ENCODE data around the gene SNRNP70.

Gene SNRNP70

DNA sequence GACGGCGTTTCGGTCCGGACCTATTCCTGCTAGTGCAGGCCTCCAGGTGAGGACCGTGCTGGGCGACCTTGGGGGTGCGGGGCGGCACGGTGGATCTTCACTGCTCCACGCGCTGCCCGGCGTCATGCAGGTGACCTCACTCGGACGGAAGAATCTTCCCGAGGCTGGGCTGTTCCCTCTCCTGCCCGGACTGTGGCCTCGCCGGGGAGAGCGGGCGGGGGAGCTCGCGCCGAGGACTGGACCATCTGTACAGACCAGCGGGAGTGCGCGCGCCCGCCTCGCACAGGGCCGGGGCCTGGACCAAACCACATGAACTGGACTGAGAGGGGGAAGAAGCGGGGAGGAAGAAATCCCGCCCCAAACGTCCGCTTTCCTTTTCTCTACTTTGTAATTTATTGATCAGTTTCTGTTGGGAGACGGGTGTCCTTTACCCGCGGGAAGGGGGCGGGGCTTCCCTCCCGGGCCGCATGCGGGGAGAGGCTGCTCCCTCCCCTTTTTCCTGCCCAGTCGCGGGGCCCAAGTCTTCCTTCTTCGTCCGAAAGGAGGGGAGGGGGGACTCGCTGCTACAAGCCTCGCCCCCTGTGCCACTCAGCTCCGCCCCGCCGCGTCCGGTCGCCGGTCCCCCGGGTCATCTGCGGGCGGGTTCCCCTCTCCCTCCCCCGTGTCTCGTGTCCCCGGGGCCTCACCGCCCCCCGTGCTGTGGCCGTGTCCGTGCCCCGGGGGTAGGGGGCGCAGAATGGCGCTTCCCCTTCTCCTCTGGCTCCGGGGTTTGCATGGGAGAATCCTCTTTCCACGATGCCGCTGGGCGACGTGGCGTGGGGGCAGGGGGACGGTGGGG, 65.1 kb downstream of the SNRNP70 start:
- Histone ChIP-seq H3K4me1 (ENCODE audit: low read length) (peaks cover 29% of the 10 kb centered on the region), H3K36me3 (replicated peaks; ENCODE audit: low read depth, low read length) (no peaks in the 10 kb centered on the region), H3K4me3 (ENCODE audit: low read length) (peak overlapping the region; percentile 83), H3K4me2 (ENCODE audit: low read length) (peak overlapping the region; percentile 88), H2AFZ (ENCODE audit: low read depth, low read length) (peak overlapping the region; percentile 86), H3K27me3 (ENCODE audit: low read depth, low read length) (0 out of 2 replicates have a peak, but pooled peaks cover 3% of the 10 kb centered on the region), H3K9me3 (ENCODE audit: insufficient read depth, low read length) (no peaks in the 10 kb centered on the region), H3K27ac (ENCODE audit: low read length) (peak overlapping the region; percentile 74), H3K79me2 (ENCODE audit: low read length) (no peaks in the 10 kb centered on the region), H4K20me1 (ENCODE audit: insufficient read depth, low read length) (no peaks in the 10 kb centered on the region), H3K9ac (ENCODE audit: low read length) (peak overlapping the region; percentile 76)
- TF ChIP-seq, protein P1, sequence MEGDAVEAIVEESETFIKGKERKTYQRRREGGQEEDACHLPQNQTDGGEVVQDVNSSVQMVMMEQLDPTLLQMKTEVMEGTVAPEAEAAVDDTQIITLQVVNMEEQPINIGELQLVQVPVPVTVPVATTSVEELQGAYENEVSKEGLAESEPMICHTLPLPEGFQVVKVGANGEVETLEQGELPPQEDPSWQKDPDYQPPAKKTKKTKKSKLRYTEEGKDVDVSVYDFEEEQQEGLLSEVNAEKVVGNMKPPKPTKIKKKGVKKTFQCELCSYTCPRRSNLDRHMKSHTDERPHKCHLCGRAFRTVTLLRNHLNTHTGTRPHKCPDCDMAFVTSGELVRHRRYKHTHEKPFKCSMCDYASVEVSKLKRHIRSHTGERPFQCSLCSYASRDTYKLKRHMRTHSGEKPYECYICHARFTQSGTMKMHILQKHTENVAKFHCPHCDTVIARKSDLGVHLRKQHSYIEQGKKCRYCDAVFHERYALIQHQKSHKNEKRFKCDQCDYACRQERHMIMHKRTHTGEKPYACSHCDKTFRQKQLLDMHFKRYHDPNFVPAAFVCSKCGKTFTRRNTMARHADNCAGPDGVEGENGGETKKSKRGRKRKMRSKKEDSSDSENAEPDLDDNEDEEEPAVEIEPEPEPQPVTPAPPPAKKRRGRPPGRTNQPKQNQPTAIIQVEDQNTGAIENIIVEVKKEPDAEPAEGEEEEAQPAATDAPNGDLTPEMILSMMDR (IDR thresholded peaks at IDR 0.05; ENCODE audit: low read depth, low read length), result no peak
- TF ChIP-seq EZH2phosphoT487 (IDR thresholded peaks at IDR 0.05; ENCODE audit: low read depth), result no peak

DNA sequence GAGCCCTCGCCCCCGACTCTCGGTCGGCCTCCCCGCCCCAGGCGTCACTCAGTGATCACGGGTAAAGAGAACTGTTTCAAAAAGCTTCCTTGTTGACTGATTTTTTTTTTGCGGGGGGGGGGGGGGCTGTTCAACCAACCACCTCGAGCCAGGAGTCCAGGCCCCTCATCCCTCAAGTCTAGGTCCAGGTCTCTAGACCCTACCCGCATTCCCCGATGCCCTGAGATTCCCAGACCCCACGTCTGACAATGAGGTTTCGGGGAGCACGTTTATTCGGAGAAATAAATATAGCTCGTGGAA, 65.6 kb downstream of the SNRNP70 start:
- peak overlapping the region; percentile 76 for H3K9ac ChIP-seq (ENCODE audit: low read length)
- TF ChIP-seq, protein P1 (IDR thresholded peaks at IDR 0.05; ENCODE audit: low read depth, low read length), result no peak
- no peak for TF ChIP-seq EZH2phosphoT487 (IDR thresholded peaks at IDR 0.05; ENCODE audit: low read depth)

DNA sequence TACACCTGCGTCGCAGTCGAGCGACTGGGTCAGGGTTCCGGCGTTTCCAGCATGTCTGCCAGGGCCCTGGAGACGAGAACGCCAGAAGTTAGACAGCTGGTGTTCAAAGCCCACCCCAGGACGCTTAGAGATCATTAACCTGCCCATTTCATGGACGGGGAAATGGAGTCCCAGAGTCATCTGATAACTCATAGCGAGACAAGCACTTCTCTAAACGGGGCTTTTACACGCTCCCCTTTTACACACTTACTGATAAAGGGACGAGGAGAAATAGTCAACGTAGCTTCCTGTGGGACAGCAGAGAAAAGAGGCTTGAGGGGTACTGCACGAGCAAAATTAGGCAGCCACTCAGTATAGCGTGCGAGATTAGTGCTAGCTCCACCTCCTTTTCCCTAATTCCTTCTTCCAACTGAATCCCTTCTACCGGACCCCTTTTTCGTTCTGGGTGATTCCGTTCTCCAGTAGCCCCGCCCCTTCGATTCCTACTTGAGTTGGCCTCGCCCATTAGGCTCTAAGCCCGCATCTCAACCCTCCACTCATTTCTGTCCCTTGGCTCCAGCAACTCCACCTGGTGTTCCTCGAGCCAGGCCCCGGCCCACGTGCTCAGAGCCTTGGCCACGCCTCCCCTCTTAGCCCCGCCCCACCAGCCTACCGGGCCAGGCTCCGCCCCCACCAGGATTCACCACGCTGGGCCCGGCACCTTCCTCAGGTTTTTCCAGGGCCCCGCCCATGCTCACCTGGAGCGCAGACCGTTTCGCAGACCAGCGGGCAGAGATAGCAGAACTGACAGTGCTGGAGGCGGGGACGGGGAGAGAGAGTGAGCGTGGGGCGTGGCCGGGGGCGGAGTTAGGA, 66.2 kb downstream of the SNRNP70 start:
- Histone ChIP-seq H3K4me1 (ENCODE audit: low read length) (peaks cover 19% of the 10 kb centered on the region), H3K4me2 (ENCODE audit: low read length) (peak overlapping the region; percentile 88), H3K27ac (ENCODE audit: low read length) (peak overlapping the region; percentile 74), H2AFZ (ENCODE audit: low read depth, low read length) (peak overlapping the region; percentile 23; the same call in 1 of the 2 replicates), H3K4me3 (ENCODE audit: low read length) (peak overlapping the region; percentile 83), H3K36me3 (replicated peaks; ENCODE audit: low read depth, low read length) (no peaks in the 10 kb centered on the region), H3K9me3 (ENCODE audit: insufficient read depth, low read length) (no peaks in the 10 kb centered on the region), H3K9ac (ENCODE audit: low read length) (peak overlapping the region; percentile 76), H4K20me1 (ENCODE audit: insufficient read depth, low read length) (no peaks in the 10 kb centered on the region), H3K27me3 (ENCODE audit: low read depth, low read length) (peaks cover 7% of the 10 kb centered on the region; the same call in 1 of the 2 replicates), H3K79me2 (ENCODE audit: low read length) (no peaks in the 10 kb centered on the region)
- TF ChIP-seq EZH2phosphoT487 (IDR thresholded peaks at IDR 0.05; ENCODE audit: low read depth), result no peak
- TF ChIP-seq, protein P1 (IDR thresholded peaks at IDR 0.05; ENCODE audit: low read depth, low read length), result no peak

More for the DNA sequence above, 65.6 kb downstream of the SNRNP70 start:
- peak overlapping the region; percentile 74 for H3K27ac ChIP-seq (ENCODE audit: low read length)
- H3K4me2 ChIP-seq (ENCODE audit: low read length), result peak overlapping the region; percentile 88
- no peaks in the 10 kb centered on the region for H4K20me1 ChIP-seq (ENCODE audit: insufficient read depth, low read length)
- H3K9me3 ChIP-seq (ENCODE audit: insufficient read depth, low read length), result no peaks in the 10 kb centered on the region
- H3K36me3 ChIP-seq (replicated peaks; ENCODE audit: low read depth, low read length), result no peaks in the 10 kb centered on the region
- H3K27me3 ChIP-seq (ENCODE audit: low read depth, low read length), result 0 out of 2 replicates have a peak, but pooled peaks cover 3% of the 10 kb centered on the region
- peak overlapping the region; percentile 86; the same call in 1 of the 2 replicates for H2AFZ ChIP-seq (ENCODE audit: low read depth, low read length)
- peak overlapping the region; percentile 83 for H3K4me3 ChIP-seq (ENCODE audit: low read length)
- peaks cover 23% of the 10 kb centered on the region for H3K4me1 ChIP-seq (ENCODE audit: low read length)
- H3K79me2 ChIP-seq (ENCODE audit: low read length), result no peaks in the 10 kb centered on the region

DNA sequence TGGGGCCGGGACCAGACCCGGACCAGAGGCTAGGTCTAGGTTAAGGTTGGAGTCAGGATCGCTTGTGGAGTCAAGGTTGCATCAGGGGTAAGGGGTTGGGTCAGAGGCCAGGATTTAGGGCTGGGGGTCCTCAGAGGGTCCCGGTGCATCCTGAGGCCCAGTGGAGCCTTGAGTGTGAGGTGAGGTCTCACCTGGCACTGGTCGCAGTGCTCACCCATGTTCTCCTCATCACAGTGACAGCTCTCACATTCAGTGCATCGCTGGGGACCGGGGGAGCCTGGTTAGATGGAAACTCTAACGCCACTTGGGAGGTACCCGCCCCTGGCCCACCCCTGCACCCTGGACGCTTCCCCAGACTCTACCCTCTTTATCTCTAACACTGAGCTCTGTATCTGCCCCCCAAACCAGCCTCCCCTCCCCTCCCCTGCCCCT, 66.9 kb downstream of the SNRNP70 start:
- Histone ChIP-seq H3K4me3 (ENCODE audit: low read length) (peak overlapping the region; percentile 83), H3K4me2 (ENCODE audit: low read length) (peak overlapping the region; percentile 88), H3K27me3 (ENCODE audit: low read depth, low read length) (peaks cover 7% of the 10 kb centered on the region; the same call in 1 of the 2 replicates), H3K4me1 (ENCODE audit: low read length) (peaks cover 19% of the 10 kb centered on the region), H3K9ac (ENCODE audit: low read length) (no peak overlapping the region), H3K27ac (ENCODE audit: low read length) (0 out of 2 replicates have a peak overlapping the region, but pooled peaks have one; percentile 74), H2AFZ (ENCODE audit: low read depth, low read length) (no peak overlapping the region), H3K36me3 (replicated peaks; ENCODE audit: low read depth, low read length) (no peaks in the 10 kb centered on the region), H3K79me2 (ENCODE audit: low read length) (no peaks in the 10 kb centered on the region), H3K9me3 (ENCODE audit: insufficient read depth, low read length) (no peaks in the 10 kb centered on the region), H4K20me1 (ENCODE audit: insufficient read depth, low read length) (no peaks in the 10 kb centered on the region)
- TF ChIP-seq EZH2phosphoT487 (IDR thresholded peaks at IDR 0.05; ENCODE audit: low read depth), result no peak
- TF ChIP-seq, protein P1 (IDR thresholded peaks at IDR 0.05; ENCODE audit: low read depth, low read length), result no peak
